ENCODE results near the gene NLRP14. TPM values are rescaled to one million over a fixed set of nuclear protein-coding genes. Genes with fewer than 3 reads are reported as not detected.

Gene NLRP14
- total RNA-seq, 1 donor from 2014 or later = not detected

- Mint-ChIP-seq H3K27me3 (ENCODE audit: unreplicated experiment) (no peaks in the 10 kb centered on the region), H3K27ac (ENCODE audit: unreplicated experiment) (no peak overlapping the region), H3K4me3 (ENCODE audit: unreplicated experiment) (no peak overlapping the region), H3K4me1 (ENCODE audit: low read depth, unreplicated experiment) (no peaks in the 10 kb centered on the region), H3K36me3 (ENCODE audit: unreplicated experiment) (no peaks in the 10 kb centered on the region), H3K9me3 (ENCODE audit: unreplicated experiment) (no peaks in the 10 kb centered on the region)
- TF ChIP-seq CTCF (IDR thresholded peaks at IDR 0.05; ENCODE audit: partially characterized antibody, unreplicated experiment) = no peak
- no peak for DNase-seq
These were observed 52.2 kb downstream of the NLRP14 start for GRCh38 chr11:7072401-7073028.

- no peak overlapping the region for H3K4me3 Mint-ChIP-seq (ENCODE audit: unreplicated experiment)
These were observed 56.8 kb downstream of the NLRP14 start for GRCh38 chr11:7077101-7077500.

GRCh38 chr11:7079545-7080135 lies 59.4 kb downstream of the NLRP14 start:
- Mint-ChIP-seq H3K36me3 (ENCODE audit: unreplicated experiment) (peaks cover 9% of the 10 kb centered on the region), H3K27ac (ENCODE audit: unreplicated experiment) (no peak overlapping the region), H3K4me3 (ENCODE audit: unreplicated experiment) (no peak overlapping the region), H3K4me1 (ENCODE audit: low read depth, unreplicated experiment) (no peaks in the 10 kb centered on the region), H3K27me3 (ENCODE audit: unreplicated experiment) (no peaks in the 10 kb centered on the region), H3K9me3 (ENCODE audit: unreplicated experiment) (no peaks in the 10 kb centered on the region)
- DNase-seq = no peak
- no peak for TF ChIP-seq CTCF (IDR thresholded peaks at IDR 0.05; ENCODE audit: partially characterized antibody, unreplicated experiment)

More at GRCh38 chr11:7077101-7077500, 56.8 kb downstream of the NLRP14 start:
- Mint-ChIP-seq H3K4me1 (ENCODE audit: low read depth, unreplicated experiment) (no peaks in the 10 kb centered on the region), H3K9me3 (ENCODE audit: unreplicated experiment) (no peaks in the 10 kb centered on the region), H3K36me3 (ENCODE audit: unreplicated experiment) (peaks cover 9% of the 10 kb centered on the region), H3K27ac (ENCODE audit: unreplicated experiment) (no peak overlapping the region), H3K27me3 (ENCODE audit: unreplicated experiment) (no peaks in the 10 kb centered on the region)
- TF ChIP-seq CTCF (IDR thresholded peaks at IDR 0.05; ENCODE audit: partially characterized antibody, unreplicated experiment) = no peak
- no peak for DNase-seq

- Mint-ChIP-seq H3K4me1 (ENCODE audit: low read depth, unreplicated experiment) (no peaks in the 10 kb centered on the region), H3K4me3 (ENCODE audit: unreplicated experiment) (no peak overlapping the region), H3K36me3 (ENCODE audit: unreplicated experiment) (peaks cover 9% of the 10 kb centered on the region), H3K9me3 (ENCODE audit: unreplicated experiment) (no peaks in the 10 kb centered on the region), H3K27ac (ENCODE audit: unreplicated experiment) (no peak overlapping the region), H3K27me3 (ENCODE audit: unreplicated experiment) (no peaks in the 10 kb centered on the region)
- no peak for DNase-seq
- TF ChIP-seq CTCF (IDR thresholded peaks at IDR 0.05; ENCODE audit: partially characterized antibody, unreplicated experiment) = no peak
These were observed 60.6 kb downstream of the NLRP14 start for GRCh38 chr11:7080900-7081299.

GRCh38 chr11:7081441-7081840 lies 61.2 kb downstream of the NLRP14 start:
- TF ChIP-seq CTCF (IDR thresholded peaks at IDR 0.05; ENCODE audit: partially characterized antibody, unreplicated experiment) = no peak
- H3K36me3 Mint-ChIP-seq (ENCODE audit: unreplicated experiment) = peaks cover 9% of the 10 kb centered on the region
- no peaks in the 10 kb centered on the region for H3K27me3 Mint-ChIP-seq (ENCODE audit: unreplicated experiment)
- H3K4me1 Mint-ChIP-seq (ENCODE audit: low read depth, unreplicated experiment) = no peaks in the 10 kb centered on the region
- no peak overlapping the region for H3K27ac Mint-ChIP-seq (ENCODE audit: unreplicated experiment)
- H3K4me3 Mint-ChIP-seq (ENCODE audit: unreplicated experiment) = no peak overlapping the region
- no peak for DNase-seq
- no peaks in the 10 kb centered on the region for H3K9me3 Mint-ChIP-seq (ENCODE audit: unreplicated experiment)

Data from glutamatergic neuron (in vitro differentiated cells).